GM10266 (cell line): ENCODE measurements around the gene GRB10.

Source experiments
- DNase-seq: peaks from one replicate; pipeline ENCODE4 v3.0.0; 2012; ENCODE audit errors: extremely low spot score
- CTCF ChIP-seq: IDR thresholded peaks from 2 replicates; pipeline ENCODE4 v1.5.1; 2012; ENCODE audit warnings: mild to moderate bottlenecking, low read depth; ENCODE audit not compliant: control insufficient read depth, insufficient read depth; ENCODE audit errors: missing control alignments

The GRB10 gene

GRCh38 chr7:50544992-50545391 lies 237.7 kb downstream of the GRB10 start:
- no peak for TF ChIP-seq CTCF
- DNase-seq, result no peak

- TF ChIP-seq CTCF, result no peak
- no peak for DNase-seq
These were observed 238.8 kb downstream of the GRB10 start for GRCh38 chr7:50543776-50544442.

GRCh38 chr7:50542132-50542531 lies 240.6 kb downstream of the GRB10 start:
- no peak for TF ChIP-seq CTCF
- no peak for DNase-seq

- no peak for TF ChIP-seq CTCF
- no peak for DNase-seq
These were observed 241.7 kb downstream of the GRB10 start for GRCh38 chr7:50540785-50541579.
